Panc1 (cell line): ENCODE data around the gene CCDC171. TPM values are rescaled to one million over a fixed set of nuclear protein-coding genes. Genes with fewer than 3 reads are reported as not detected.

Source experiments
- ATAC-seq: fragments of 200-7000 bp; cut with Tn5 transposase; 2 replicates; pipeline ENCODE4 v1.9.1; 2020; ENCODE audit warnings: mild to moderate bottlenecking, moderate library complexity
- BruUV-seq: library from RNA; stranded (reverse); fragments of 400-500 nt; replicated peaks from 2 replicates; lab custom pipeline; 2021; lab: Mats Ljungman, UMichigan
- CTCF ChIA-PET: fragments of 300-600 bp; sonication (Branson Sonifier 250); formaldehyde crosslinking; loops from one replicate; lab custom pipeline; 2022; ENCODE audit warnings: antibody characterized with exemption; lab: Charles Lee
- POLR2A ChIA-PET: fragments of 300-600 bp; sonication (Branson Sonifier 250); formaldehyde crosslinking; loops from one replicate; lab custom pipeline; 2022; ENCODE audit warnings: antibody characterized with exemption; lab: Charles Lee
- DNase-seq: peaks from one replicate; pipeline ENCODE4 v3.0.0-alpha.2; 2010; ENCODE audit warnings: low read depth, low spot score
- H3K27ac ChIP-seq: 2 replicates; pipeline ENCODE4 v1.5.1; 2011; ENCODE audit warnings: mild to moderate bottlenecking, low read length, inconsistent platforms
- H3K27me3 ChIP-seq: fragments of 200-500 bp; sonication (Bioruptor generic); 2 replicates; pipeline ENCODE4 v1.6.0; 2014; ENCODE audit warnings: low read length, inconsistent platforms; ENCODE audit not compliant: control insufficient read depth, insufficient read depth
- H3K36me3 ChIP-seq: fragments of 200-500 bp; sonication (Bioruptor generic); 2 replicates; pipeline ENCODE4 v1.5.1; 2014; ENCODE audit warnings: inconsistent platforms, mild to moderate bottlenecking, low read length, moderate library complexity; ENCODE audit not compliant: control insufficient read depth, insufficient read depth
- H3K4me1 ChIP-seq: 2 replicates; pipeline ENCODE4 v1.5.1; 2011; ENCODE audit warnings: inconsistent platforms, mild to moderate bottlenecking, low read length, moderate library complexity; ENCODE audit not compliant: control insufficient read depth, insufficient read depth
- H3K4me3 ChIP-seq, 2 experiments: 2 replicates each; pipeline ENCODE4 v1.5.1; 2011 to 2012; ENCODE audit warnings: low read depth in 2 of 2, low read length in 2 of 2, mild to moderate bottlenecking in 2 of 2, inconsistent platforms in 1 of 2, moderate library complexity in 1 of 2
- H3K9me3 ChIP-seq: fragments of 200-500 bp; sonication (Bioruptor generic); 2 replicates; pipeline ENCODE4 v1.5.1; 2014; ENCODE audit warnings: low read depth, mild to moderate bottlenecking, inconsistent platforms, low read length, moderate library complexity; ENCODE audit not compliant: control insufficient read depth, insufficient read depth
- POLR2AphosphoS5 ChIP-seq: IDR thresholded peaks from 2 replicates; pipeline ENCODE4 v1.6.1; 2012; ENCODE audit warnings: mild to moderate bottlenecking, low read depth, low read length, moderate library complexity
- SIN3A ChIP-seq: IDR thresholded peaks from 2 replicates; pipeline ENCODE4 v1.6.1; 2012; ENCODE audit warnings: low read depth, mild to moderate bottlenecking, low read length, moderate library complexity, borderline replicate concordance; ENCODE audit not compliant: insufficient read depth
- TCF7L2 ChIP-seq: IDR thresholded peaks from 2 replicates; pipeline ENCODE4 v1.6.1; 2011; ENCODE audit warnings: mild to moderate bottlenecking, low read depth, low read length, inconsistent platforms
- in situ Hi-C: cut with HindIII; loops from 2 replicates; pipeline ENCODE4 v1.10.0; 2016; ENCODE audit warnings: low sequenced_read_pairs, low pct_unique_long_range_greater_than_20kb
- intact Hi-C: fragments of 100-400 bp; cut with micrococcal nuclease; formaldehyde crosslinking; loops from one replicate; pipeline ENCODE4 v1.10.0; 2022; ENCODE audit not compliant: unreplicated experiment
- total RNA-seq: library from RNA; stranded (reverse); gene quantifications from one replicate; pipeline ENCODE4 v1.2.1, GENCODE V29; 2021; ENCODE audit not compliant: unreplicated experiment
- TF ChIP-seq, protein P1 (sequence below): fragments of 450-650 bp; IDR thresholded peaks from 2 replicates; pipeline ENCODE4 v1.5.1; 2017; ENCODE audit warnings: mild to moderate bottlenecking
- TF ChIP-seq, protein P2 (sequence below), 2 experiments: IDR thresholded peaks; 2 replicates each; pipeline ENCODE4 v1.6.1; 2011 to 2012; ENCODE audit warnings: low read depth in 2 of 2, control low read depth in 1 of 2, low read length in 1 of 2, mild to moderate bottlenecking in 1 of 2, moderate library complexity in 1 of 2; ENCODE audit not compliant: insufficient read depth in 1 of 2

CCDC171 gene
- total RNA-seq, 1 experiment from 2014 or later, result 1.5 TPM

DNA sequence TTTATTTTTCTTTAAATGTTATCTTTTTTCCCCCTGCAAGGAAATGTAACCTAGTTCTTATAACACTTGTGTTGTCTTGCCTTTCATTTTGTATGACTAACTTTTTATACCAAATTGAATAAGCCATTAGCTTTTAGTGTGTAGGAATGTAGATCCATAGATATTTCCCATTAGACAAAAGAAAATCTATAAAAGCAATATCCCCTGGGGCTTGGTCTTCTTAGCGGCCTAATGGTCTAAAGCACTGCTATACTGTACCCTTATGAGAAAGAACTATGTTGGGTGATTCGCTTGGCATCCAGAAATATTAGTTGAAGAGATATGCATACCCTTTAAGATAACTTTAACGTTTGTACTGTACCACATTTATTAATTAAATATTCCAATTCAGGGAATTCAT, 289.2 kb downstream of the CCDC171 start:
- no peaks in the 10 kb centered on the region for H3K9me3 ChIP-seq
- H3K36me3 ChIP-seq, result no peaks in the 10 kb centered on the region
- intact Hi-C loops (no loop called here), in situ Hi-C loops (no loop called here)
- TF ChIP-seq, protein P1, sequence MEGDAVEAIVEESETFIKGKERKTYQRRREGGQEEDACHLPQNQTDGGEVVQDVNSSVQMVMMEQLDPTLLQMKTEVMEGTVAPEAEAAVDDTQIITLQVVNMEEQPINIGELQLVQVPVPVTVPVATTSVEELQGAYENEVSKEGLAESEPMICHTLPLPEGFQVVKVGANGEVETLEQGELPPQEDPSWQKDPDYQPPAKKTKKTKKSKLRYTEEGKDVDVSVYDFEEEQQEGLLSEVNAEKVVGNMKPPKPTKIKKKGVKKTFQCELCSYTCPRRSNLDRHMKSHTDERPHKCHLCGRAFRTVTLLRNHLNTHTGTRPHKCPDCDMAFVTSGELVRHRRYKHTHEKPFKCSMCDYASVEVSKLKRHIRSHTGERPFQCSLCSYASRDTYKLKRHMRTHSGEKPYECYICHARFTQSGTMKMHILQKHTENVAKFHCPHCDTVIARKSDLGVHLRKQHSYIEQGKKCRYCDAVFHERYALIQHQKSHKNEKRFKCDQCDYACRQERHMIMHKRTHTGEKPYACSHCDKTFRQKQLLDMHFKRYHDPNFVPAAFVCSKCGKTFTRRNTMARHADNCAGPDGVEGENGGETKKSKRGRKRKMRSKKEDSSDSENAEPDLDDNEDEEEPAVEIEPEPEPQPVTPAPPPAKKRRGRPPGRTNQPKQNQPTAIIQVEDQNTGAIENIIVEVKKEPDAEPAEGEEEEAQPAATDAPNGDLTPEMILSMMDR, result no peak
- TF ChIP-seq POLR2AphosphoS5, result no peak
- TF ChIP-seq SIN3A, result no peak
- TF ChIP-seq, protein P2, sequence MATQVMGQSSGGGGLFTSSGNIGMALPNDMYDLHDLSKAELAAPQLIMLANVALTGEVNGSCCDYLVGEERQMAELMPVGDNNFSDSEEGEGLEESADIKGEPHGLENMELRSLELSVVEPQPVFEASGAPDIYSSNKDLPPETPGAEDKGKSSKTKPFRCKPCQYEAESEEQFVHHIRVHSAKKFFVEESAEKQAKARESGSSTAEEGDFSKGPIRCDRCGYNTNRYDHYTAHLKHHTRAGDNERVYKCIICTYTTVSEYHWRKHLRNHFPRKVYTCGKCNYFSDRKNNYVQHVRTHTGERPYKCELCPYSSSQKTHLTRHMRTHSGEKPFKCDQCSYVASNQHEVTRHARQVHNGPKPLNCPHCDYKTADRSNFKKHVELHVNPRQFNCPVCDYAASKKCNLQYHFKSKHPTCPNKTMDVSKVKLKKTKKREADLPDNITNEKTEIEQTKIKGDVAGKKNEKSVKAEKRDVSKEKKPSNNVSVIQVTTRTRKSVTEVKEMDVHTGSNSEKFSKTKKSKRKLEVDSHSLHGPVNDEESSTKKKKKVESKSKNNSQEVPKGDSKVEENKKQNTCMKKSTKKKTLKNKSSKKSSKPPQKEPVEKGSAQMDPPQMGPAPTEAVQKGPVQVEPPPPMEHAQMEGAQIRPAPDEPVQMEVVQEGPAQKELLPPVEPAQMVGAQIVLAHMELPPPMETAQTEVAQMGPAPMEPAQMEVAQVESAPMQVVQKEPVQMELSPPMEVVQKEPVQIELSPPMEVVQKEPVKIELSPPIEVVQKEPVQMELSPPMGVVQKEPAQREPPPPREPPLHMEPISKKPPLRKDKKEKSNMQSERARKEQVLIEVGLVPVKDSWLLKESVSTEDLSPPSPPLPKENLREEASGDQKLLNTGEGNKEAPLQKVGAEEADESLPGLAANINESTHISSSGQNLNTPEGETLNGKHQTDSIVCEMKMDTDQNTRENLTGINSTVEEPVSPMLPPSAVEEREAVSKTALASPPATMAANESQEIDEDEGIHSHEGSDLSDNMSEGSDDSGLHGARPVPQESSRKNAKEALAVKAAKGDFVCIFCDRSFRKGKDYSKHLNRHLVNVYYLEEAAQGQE (IDR thresholded peaks at IDR 0.05; ENCODE audit: insufficient read depth in 1 of 2, low read depth in 2 of 2, low read length in 1 of 2), result no peak
- TF ChIP-seq TCF7L2, result no peak
- H3K27me3 ChIP-seq, result no peaks in the 10 kb centered on the region
- ATAC-seq (no peak), DNase-seq (no peak)
- no peaks in the 10 kb centered on the region for H3K4me1 ChIP-seq
- ChIA-PET POLR2A (no interaction called here), CTCF (no interaction called here)
- no peak overlapping the region for H3K27ac ChIP-seq
- H3K4me3 ChIP-seq, result no peak overlapping the region
- no TSS peak for BruUV-seq

DNA sequence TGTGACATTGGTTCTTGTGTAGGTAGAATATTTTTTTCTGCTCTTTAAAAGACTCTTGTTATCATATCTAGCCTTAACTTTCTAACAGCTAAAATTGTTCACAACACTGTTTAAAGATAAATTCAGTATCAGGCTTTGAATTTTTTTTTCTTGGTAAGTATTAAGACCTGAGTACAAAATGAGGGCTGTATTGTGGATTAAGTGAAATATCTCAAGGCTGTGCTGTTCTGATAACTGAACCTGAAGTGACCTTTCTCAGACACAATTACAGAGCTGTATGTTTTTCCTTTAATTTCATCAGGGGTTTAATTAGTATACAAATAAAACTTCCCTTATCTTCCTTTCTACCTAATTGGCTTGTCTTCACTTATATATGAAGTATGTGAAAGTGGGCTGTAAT, 290.5 kb downstream of the CCDC171 start:
- Histone ChIP-seq H3K4me3 (no peak overlapping the region), H3K27ac (no peak overlapping the region), H3K9me3 (no peaks in the 10 kb centered on the region), H3K27me3 (no peaks in the 10 kb centered on the region), H3K4me1 (no peaks in the 10 kb centered on the region), H3K36me3 (no peaks in the 10 kb centered on the region)
- CTCF ChIA-PET, result no interaction called here
- intact Hi-C loops, result no loop called here
- ATAC-seq (no peak), DNase-seq (no peak)
- BruUV-seq, result no TSS peak
- in situ Hi-C loops, result no loop called here
- TF ChIP-seq POLR2AphosphoS5 (no peak), SIN3A (no peak), TCF7L2 (no peak)
- TF ChIP-seq, protein P2 (IDR thresholded peaks at IDR 0.05; ENCODE audit: insufficient read depth in 1 of 2, low read depth in 2 of 2, low read length in 1 of 2), result no peak
- TF ChIP-seq, protein P1, result no peak
- POLR2A ChIA-PET, result interaction anchor here (0.7 kb wide), 1 partner anchor 765 kb away, joined by 3 read pairs; no protein-coding TSS in a partner anchor
